GM12878 (cell line): ENCODE results near the gene SLC30A4. TPM values are rescaled to one million over a fixed set of nuclear protein-coding genes. Genes with fewer than 3 reads are reported as not detected.

Source experiments
- ATAC-seq: fragments of 200-7000 bp; cut with Tn5 transposase; 3 replicates; pipeline ENCODE4 v1.9.1; 2020; ENCODE audit warnings: mild to moderate bottlenecking, moderate library complexity
- BruUV-seq: library from RNA; stranded (reverse); fragments of 400-500 nt; replicated peaks from 2 replicates; lab custom pipeline; 2021; lab: Mats Ljungman, UMichigan
- CTCF ChIA-PET: fragments of 300-600 bp; sonication (Branson Sonifier 250); formaldehyde crosslinking; extraction: SDS; loops from one replicate; lab custom pipeline; 2021; ENCODE audit warnings: inconsistent platforms; lab: Yijun Ruan, JAX
- POLR2A ChIA-PET: fragments of 350-600 bp; formaldehyde crosslinking; extraction: SDS; loops from one replicate; lab custom pipeline; 2021; ENCODE audit warnings: inconsistent platforms; lab: Charles Lee
- RAD21 ChIA-PET: fragments of 300-600 bp; sonication (Branson Sonifier 250); formaldehyde crosslinking; loops from one replicate; lab custom pipeline; 2023; ENCODE audit warnings: antibody characterized with exemption; ENCODE audit not compliant: unreplicated experiment; lab: Charles Lee
- SMC1A ChIA-PET: fragments of 300-600 bp; sonication (Branson Sonifier 250); formaldehyde crosslinking; loops from one replicate; lab custom pipeline; 2023; ENCODE audit not compliant: unreplicated experiment, uncharacterized antibody; lab: Charles Lee
- DNase-seq: peaks from one replicate; pipeline ENCODE4 v3.0.0-alpha.2; 2011; ENCODE audit warnings: low read depth, low spot score
- FAIRE-seq: peaks from 3 replicates; lab custom pipeline; 2011; peaks lifted over from hg19 to GRCh38; lab: Jason Lieb, UNC
- H2AFZ ChIP-seq: 2 replicates; pipeline ENCODE4 v1.6.0; 2011; ENCODE audit warnings: low read depth, low read length, control low read depth; ENCODE audit not compliant: control insufficient read depth
- H3K27ac ChIP-seq: 2 replicates; pipeline ENCODE4 v1.5.1; 2011; ENCODE audit warnings: control low read depth; ENCODE audit not compliant: control insufficient read depth, insufficient read depth
- H3K27me3 ChIP-seq, 2 experiments: replicated peaks in 1 of 2; 2 replicates each; pipeline versions ENCODE4 v1.6.0 to v1.6.1; 2011; ENCODE audit warnings: low read length in 1 of 2; ENCODE audit not compliant: control insufficient read depth in 2 of 2, insufficient read depth in 2 of 2
- H3K36me3 ChIP-seq, 2 experiments: 2 replicates each; pipeline ENCODE4 v1.5.1; 2011; ENCODE audit warnings: low read length in 1 of 2; ENCODE audit not compliant: control insufficient read depth in 2 of 2, insufficient read depth in 2 of 2
- H3K4me1 ChIP-seq: 2 replicates; pipeline ENCODE4 v1.6.1; 2011; ENCODE audit warnings: mild to moderate bottlenecking, low read length, moderate library complexity, mixed read lengths; ENCODE audit not compliant: control insufficient read depth, insufficient read depth
- H3K4me2 ChIP-seq: 2 replicates; pipeline ENCODE4 v1.6.0; 2011; ENCODE audit warnings: control low read depth; ENCODE audit not compliant: control insufficient read depth, insufficient read depth
- H3K4me3 ChIP-seq: fragments of 200-600 bp; sonication (generic); 2 replicates; pipeline ENCODE4 v1.5.1; 2016
- H3K79me2 ChIP-seq: 2 replicates; pipeline ENCODE4 v1.6.0; 2011; ENCODE audit warnings: low read length; ENCODE audit not compliant: control insufficient read depth, insufficient read depth
- H3K9ac ChIP-seq: 2 replicates; pipeline ENCODE4 v1.8.0; 2011; ENCODE audit warnings: low read length, control low read depth, mixed read lengths; ENCODE audit not compliant: control insufficient read depth, insufficient read depth
- H3K9me3 ChIP-seq: replicated peaks from 3 replicates; pipeline ENCODE4 v1.5.1; 2011; ENCODE audit warnings: mild to moderate bottlenecking, low read length; ENCODE audit not compliant: control insufficient read depth, insufficient read depth
- H4K20me1 ChIP-seq: 2 replicates; pipeline ENCODE4 v1.6.0; 2011; ENCODE audit not compliant: control insufficient read depth, insufficient read depth
- ATF7 ChIP-seq: fragments of 450-650 bp; IDR thresholded peaks from 2 replicates; pipeline ENCODE4 v1.6.1; 2016; ENCODE audit warnings: low read depth, mild to moderate bottlenecking
- BCL11A ChIP-seq: IDR thresholded peaks from 2 replicates; pipeline ENCODE4 v1.6.1; 2011; ENCODE audit warnings: low read depth, low read length
- CBX3 ChIP-seq: fragments of 200-600 bp; sonication (generic); IDR thresholded peaks from 2 replicates; pipeline ENCODE4 v1.6.1; 2016; ENCODE audit warnings: low read depth, borderline replicate concordance
- CEBPB ChIP-seq, 2 experiments: fragments of 150-350 bp in 1 of 2; IDR thresholded peaks; 2 replicates each; pipeline ENCODE4 v1.6.1; 2012 to 2014; ENCODE audit warnings: low read depth in 2 of 2, low read length in 2 of 2, borderline replicate concordance in 1 of 2, inconsistent platforms in 1 of 2
- CREM ChIP-seq: IDR thresholded peaks from 2 replicates; pipeline ENCODE4 v1.6.1; 2014; ENCODE audit warnings: antibody characterized with exemption, low read depth
- CTCF ChIP-seq, 3 experiments: IDR thresholded peaks in 2 of 3; conservative IDR thresholded peaks in 1 of 3; 2 replicates each; pipeline ENCODE4 v1.5.1; 2011; ENCODE audit warnings: low read depth in 3 of 3, low read length in 3 of 3, mild to moderate bottlenecking in 3 of 3, control low read depth in 2 of 3, moderate library complexity in 2 of 3, inconsistent platforms in 1 of 3, mixed read lengths in 1 of 3; ENCODE audit not compliant: control insufficient read depth in 2 of 3, insufficient read depth in 1 of 3; ENCODE audit errors: extremely low read depth in 1 of 3
- EGR1 ChIP-seq, 2 experiments: IDR thresholded peaks; 1 replicate in 1 of 2; 2 replicates in 1 of 2; pipeline ENCODE4 v1.6.1; 2011 to 2012; ENCODE audit warnings: low read depth in 2 of 2, low read length in 2 of 2, borderline replicate concordance in 1 of 2, mild to moderate bottlenecking in 1 of 2, moderate library complexity in 1 of 2
- ESRRA ChIP-seq: IDR thresholded peaks from 2 replicates; pipeline ENCODE4 v1.6.1; 2012; ENCODE audit warnings: mild to moderate bottlenecking, low read length, improper control_type of control experiment
- KDM1A ChIP-seq: fragments of 200-600 bp; sonication (generic); IDR thresholded peaks from 2 replicates; pipeline ENCODE4 v1.6.1; 2016; ENCODE audit warnings: borderline replicate concordance
- RAD21 ChIP-seq: IDR thresholded peaks from 2 replicates; pipeline ENCODE4 v1.6.1; 2011; ENCODE audit warnings: mild to moderate bottlenecking, low read depth, low read length, moderate library complexity; ENCODE audit not compliant: insufficient read depth
- RELB ChIP-seq: fragments of 450-650 bp; IDR thresholded peaks from 2 replicates; pipeline ENCODE4 v1.6.1; 2017; ENCODE audit warnings: low read depth, mild to moderate bottlenecking, moderate library complexity
- SMAD5 ChIP-seq: IDR thresholded peaks from 2 replicates; pipeline ENCODE4 v1.6.1; 2016; ENCODE audit warnings: antibody characterized with exemption, low read depth
- SREBF2 ChIP-seq: IDR thresholded peaks from 2 replicates; pipeline ENCODE4 v1.6.1; 2012; ENCODE audit warnings: mild to moderate bottlenecking, low read length
- ZNF207 ChIP-seq: fragments of 450-650 bp; IDR thresholded peaks from 2 replicates; pipeline ENCODE4 v1.6.1; 2014; ENCODE audit warnings: antibody characterized with exemption, mild to moderate bottlenecking, borderline replicate concordance
- ZNF24 ChIP-seq: fragments of 450-650 bp; IDR thresholded peaks from 2 replicates; pipeline ENCODE4 v1.6.1; 2017; ENCODE audit warnings: antibody characterized with exemption, mild to moderate bottlenecking
- WGBS: methylation state at CpG from one replicate; pipeline ENCODE4 v1.1.6; 2016; ENCODE audit warnings: low lambda C conversion rate; ENCODE audit not compliant: insufficient replicate concordance, insufficient coverage; ENCODE audit errors: missing lambda C conversion rate; 5-methylcytosine and 5-hydroxymethylcytosine counted together
- in situ Hi-C: fragments of 300-500 bp; cut with MboI; formaldehyde crosslinking; loops from 9 replicates; pipeline ENCODE4 v1.14.3; 2018; ENCODE audit warnings: mixed read lengths
- intact Hi-C: fragments of 100-400 bp; cut with micrococcal nuclease; formaldehyde crosslinking; loops from one replicate; pipeline ENCODE4 v1.14.2; 2022; ENCODE audit not compliant: unreplicated experiment
- polyA plus RNA-seq, 11 experiments: library from polyadenylated mRNA; depleted of rRNA in 4 of 11; unstranded in 6 of 11; stranded (reverse) in 5 of 11; fragments of >200 nt; fragmentation: Nextera tagmentation in 4 of 11; fragmentation: Illumina TruSeq in 1 of 11; extraction: Ambion mirVana in 4 of 11; extraction: Trizol in 1 of 11; gene quantifications; 1 replicate in 1 of 11; 2 replicates in 10 of 11; pipeline versions ENCODE4 v1.2.1 to v1.2.3, GENCODE V29; 2011 to 2016; ENCODE audit warnings: inconsistent platforms in 2 of 11, missing spikeins in 2 of 11, low read depth in 1 of 11
- total RNA-seq, 4 experiments: library from RNA; depleted of rRNA in 3 of 4; stranded (reverse); fragments of >200 nt in 3 of 4; fragmentation: Illumina TruSeq in 1 of 4; extraction: Trizol in 1 of 4; gene quantifications; 2 replicates each; pipeline versions ENCODE4 v1.2.1 to v1.2.3, GENCODE V29; 2013 to 2021

The SLC30A4 gene
- total and polyA plus RNA-seq, 10 of the 15 experiments (the other 5 are each of a cell fraction or from before 2014, with no cell fraction given), result 0.05 to 0.31 (median 0.20) TPM

- no peak overlapping the region for H3K4me2 ChIP-seq
- H3K36me3 ChIP-seq, result no peaks in the 10 kb centered on the region
- no peaks in the 10 kb centered on the region for H3K79me2 ChIP-seq
- no peaks in the 10 kb centered on the region for H3K9me3 ChIP-seq
- H3K27me3 ChIP-seq, result no peaks in the 10 kb centered on the region
- 36% methylated on average over 3 of the region's 3 CpGs for WGBS
- no peak for TF ChIP-seq SREBF2
- no peaks in the 10 kb centered on the region for H3K4me1 ChIP-seq
- intact Hi-C loops, result no loop called here
- SMC1A ChIA-PET, result interaction anchor here (1.2 to 1.3 kb wide), 2 partner anchors 27 to 80 kb away, joined by 4 read pairs; no protein-coding TSS in a partner anchor
- H3K4me3 ChIP-seq, result no peak overlapping the region
- in situ Hi-C loops, result no loop called here
- H3K9ac ChIP-seq, result no peak overlapping the region
- no peaks in the 10 kb centered on the region for H4K20me1 ChIP-seq
- DNase-seq (no peak), FAIRE-seq (no peak), ATAC-seq (no peak)
- RAD21 ChIA-PET, result no interaction called here
- no peak overlapping the region for H2AFZ ChIP-seq
- H3K27ac ChIP-seq, result no peak overlapping the region
- CTCF ChIA-PET, result interaction anchor here (0.6 to 1.6 kb wide), 2 partner anchors 85 to 677 kb away, joined by 3 to 6 read pairs; no protein-coding TSS in a partner anchor
- no TSS peak for BruUV-seq
- POLR2A ChIA-PET, result interaction anchor here (0.6 kb wide), 1 partner anchor 60 kb away, joined by 4 read pairs; no protein-coding TSS in a partner anchor
These were observed 7.1 kb upstream of the SLC30A4 start for GRCh38 chr15:45529613-45530012.

- H3K27ac ChIP-seq, result no peak overlapping the region
- no peak for TF ChIP-seq KDM1A
- TF ChIP-seq RELB, result no peak
- TF ChIP-seq ESRRA, result no peak
- TF ChIP-seq ATF7, result no peak
- no peak for TF ChIP-seq CEBPB (IDR thresholded peaks at IDR 0.05; ENCODE audit: borderline replicate concordance in 1 of 2, low read depth in 2 of 2, low read length in 2 of 2)
- no peak for TF ChIP-seq SMAD5
- no peak for TF ChIP-seq EGR1 (IDR thresholded peaks at IDR 0.05; ENCODE audit: borderline replicate concordance in 1 of 2, low read depth in 2 of 2, low read length in 2 of 2)
- no peak for TF ChIP-seq RAD21
- no peak for TF ChIP-seq ZNF24
- TF ChIP-seq CTCF (IDR thresholded peaks at IDR 0.05 in 2 of 3, conservative IDR thresholded peaks at IDR 0.05 in 1 of 3; ENCODE audit: control insufficient read depth in 2 of 3, extremely low read depth in 1 of 3, insufficient read depth in 1 of 3, low read depth in 3 of 3, low read length in 3 of 3), result no peak
- TF ChIP-seq CBX3, result no peak
- no peak for TF ChIP-seq ZNF207
- TF ChIP-seq CREM, result no peak
- TF ChIP-seq BCL11A, result no peak
These were observed 4.5 kb upstream of the SLC30A4 start for GRCh38 chr15:45527086-45527485.

More at GRCh38 chr15:45527086-45527485, 4.5 kb upstream of the SLC30A4 start:
- Histone ChIP-seq H3K27me3 (no peaks in the 10 kb centered on the region; a peak in 1 of 4 replicates), H3K79me2 (no peaks in the 10 kb centered on the region), H3K4me3 (no peak overlapping the region), H3K9me3 (no peaks in the 10 kb centered on the region), H4K20me1 (no peaks in the 10 kb centered on the region), H3K36me3 (no peaks in the 10 kb centered on the region), H3K4me1 (no peaks in the 10 kb centered on the region), H2AFZ (no peak overlapping the region), H3K9ac (no peak overlapping the region), H3K4me2 (no peak overlapping the region)
- intact Hi-C loops (no loop called here), in situ Hi-C loops (no loop called here)
- DNase-seq (no peak), ATAC-seq (no peak), FAIRE-seq (no peak)
- RAD21 ChIA-PET, result no interaction called here
- SMC1A ChIA-PET, result interaction anchor here (0.8 to 1.5 kb wide), 2 partner anchors 84 to 86 kb away, joined by 3 to 4 read pairs; no protein-coding TSS in a partner anchor
- POLR2A ChIA-PET, result no interaction called here
- CTCF ChIA-PET, result interaction anchor here (1.0 kb wide), 1 partner anchor 87 kb away, joined by 6 read pairs; no protein-coding TSS in a partner anchor
- no TSS peak for BruUV-seq
- 10% methylated on average over 8 of the region's 8 CpGs for WGBS
